GM20431 (cell line): ENCODE data around the gene TMEM59.
"Not testable (repeated sequence)": the region's sequence is repeated elsewhere in the genome, so short reads cannot be mapped to it uniquely, and the experiment has no call there.

Experiments
- in situ Hi-C: fragments of 300-500 bp; cut with MseI, MboI; formaldehyde crosslinking; loops from one replicate; pipeline ENCODE4 v1.15.0; 2020; ENCODE audit warnings: low sequenced_read_pairs; ENCODE audit not compliant: unreplicated experiment

Gene TMEM59, protein sequence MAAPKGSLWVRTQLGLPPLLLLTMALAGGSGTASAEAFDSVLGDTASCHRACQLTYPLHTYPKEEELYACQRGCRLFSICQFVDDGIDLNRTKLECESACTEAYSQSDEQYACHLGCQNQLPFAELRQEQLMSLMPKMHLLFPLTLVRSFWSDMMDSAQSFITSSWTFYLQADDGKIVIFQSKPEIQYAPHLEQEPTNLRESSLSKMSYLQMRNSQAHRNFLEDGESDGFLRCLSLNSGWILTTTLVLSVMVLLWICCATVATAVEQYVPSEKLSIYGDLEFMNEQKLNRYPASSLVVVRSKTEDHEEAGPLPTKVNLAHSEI

DNA sequence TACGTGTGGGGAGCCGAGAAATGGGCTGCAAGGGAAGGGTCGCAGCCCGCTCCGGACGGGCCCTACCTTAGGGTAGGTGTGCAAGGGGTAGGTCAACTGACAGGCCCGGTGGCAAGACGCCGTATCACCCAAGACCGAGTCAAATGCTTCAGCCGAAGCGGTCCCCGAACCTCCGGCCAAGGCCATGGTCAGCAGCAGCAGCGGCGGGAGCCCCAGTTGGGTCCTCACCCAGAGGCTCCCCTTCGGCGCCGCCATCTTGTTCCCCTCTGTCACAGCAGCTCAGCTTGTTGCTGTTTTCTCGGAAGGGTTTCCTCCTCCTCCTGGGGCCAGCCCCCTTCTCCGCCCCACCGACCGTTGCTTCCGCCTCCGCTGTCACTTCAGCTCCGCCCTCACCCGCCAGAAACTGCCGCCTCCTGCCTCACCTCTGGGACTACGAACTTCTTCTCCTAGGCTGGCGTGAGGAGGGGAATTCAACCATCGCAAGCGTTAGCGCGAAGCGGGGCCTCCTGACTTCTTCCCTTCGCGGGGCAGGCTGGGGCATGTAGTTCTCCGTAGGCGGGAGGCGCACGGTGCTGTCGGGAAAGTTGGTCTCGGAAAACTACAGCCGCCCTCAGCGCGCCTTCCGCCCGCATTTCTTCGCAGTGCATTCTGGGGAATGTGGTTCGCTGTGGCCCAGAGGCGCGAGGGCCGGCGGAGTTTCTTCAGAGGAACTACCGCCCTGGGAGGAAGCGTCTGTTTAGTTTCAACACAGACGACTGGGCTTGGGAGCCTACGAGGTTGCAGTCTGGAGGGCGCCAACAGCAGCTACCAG, at the start of gene TMEM59, which contains the start of gene TCEANC2:
TMEM59 (minus strand) TSS at position 271 of the 811 bp plus-strand sequence; CDS start at position 255, 16 bp downstream.
TCEANC2 (plus strand) TSS at position 675 of the 811 bp plus-strand sequence. CDS start 815 bp downstream, outside the sequence.
- in situ Hi-C loops, result no loop called here

DNA sequence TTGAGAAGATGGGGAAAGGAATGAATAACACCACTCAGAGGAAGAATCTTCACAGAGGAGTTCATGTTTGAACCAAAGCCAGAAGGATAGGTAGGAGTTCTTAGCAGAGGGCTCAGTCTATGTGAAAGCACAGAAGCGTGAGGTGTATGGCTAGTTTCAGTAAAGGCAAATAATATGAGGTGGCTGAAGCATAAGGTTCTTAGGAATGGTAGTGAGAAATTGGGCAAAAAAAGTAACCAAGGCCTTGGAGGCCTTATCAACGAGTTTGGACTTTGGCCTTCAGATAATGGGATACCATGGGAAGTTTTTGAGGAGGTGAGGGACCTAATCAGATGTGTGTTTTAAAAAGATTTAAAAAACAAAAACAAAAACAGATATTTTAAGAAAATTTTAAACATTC, 47.5 kb upstream of the TMEM59 start:
- in situ Hi-C loops, result loop anchor here (25.0 kb wide), 1 partner anchor 387 kb away; no protein-coding TSS in a partner anchor

DNA sequence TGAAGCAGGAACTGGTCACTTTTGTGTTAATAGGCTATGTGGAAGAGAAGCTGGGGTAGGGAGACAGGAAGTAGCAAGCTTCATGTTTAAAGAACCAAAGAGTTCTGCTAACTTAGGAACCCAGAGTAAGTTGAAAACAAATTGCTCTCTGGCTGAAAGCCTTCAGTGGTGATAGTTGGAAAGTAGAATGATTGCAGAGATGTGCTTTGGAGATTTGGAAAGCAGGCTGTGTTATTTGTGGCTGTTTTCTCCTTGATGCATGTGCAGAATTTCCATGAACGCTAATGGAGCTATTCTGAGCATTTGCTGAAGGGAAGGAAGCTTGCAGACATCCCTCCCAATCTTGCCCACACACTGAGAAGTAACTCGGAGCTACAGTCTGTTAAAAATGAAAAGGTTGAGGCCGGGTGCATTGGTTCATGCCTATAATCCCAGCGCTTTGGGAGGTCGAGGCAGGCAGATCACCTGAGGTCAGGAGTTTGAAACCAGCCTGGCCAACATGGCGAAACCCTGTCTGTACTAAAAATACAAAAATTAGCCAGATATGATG, 46.1 kb upstream of the TMEM59 start:
- in situ Hi-C loops, result no loop called here

DNA sequence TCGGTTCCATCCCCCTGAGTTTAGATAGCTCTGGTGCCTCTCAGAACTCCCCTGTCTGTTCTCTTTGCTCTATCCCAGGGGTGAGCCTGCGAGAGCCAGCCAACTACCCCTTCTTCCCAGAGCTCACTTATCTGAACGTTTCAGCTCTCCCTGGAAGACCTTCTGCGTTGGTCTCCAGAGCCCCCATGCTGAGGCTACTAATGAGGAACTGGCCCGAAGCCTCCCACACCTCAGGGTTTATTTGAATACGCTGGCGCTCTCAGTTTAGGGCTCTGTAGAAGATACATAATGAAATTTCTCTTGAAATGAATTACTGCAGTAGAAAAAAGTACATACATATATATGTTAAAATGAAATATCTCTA, 43.9 kb upstream of the TMEM59 start:
- in situ Hi-C loops, result no loop called here

DNA sequence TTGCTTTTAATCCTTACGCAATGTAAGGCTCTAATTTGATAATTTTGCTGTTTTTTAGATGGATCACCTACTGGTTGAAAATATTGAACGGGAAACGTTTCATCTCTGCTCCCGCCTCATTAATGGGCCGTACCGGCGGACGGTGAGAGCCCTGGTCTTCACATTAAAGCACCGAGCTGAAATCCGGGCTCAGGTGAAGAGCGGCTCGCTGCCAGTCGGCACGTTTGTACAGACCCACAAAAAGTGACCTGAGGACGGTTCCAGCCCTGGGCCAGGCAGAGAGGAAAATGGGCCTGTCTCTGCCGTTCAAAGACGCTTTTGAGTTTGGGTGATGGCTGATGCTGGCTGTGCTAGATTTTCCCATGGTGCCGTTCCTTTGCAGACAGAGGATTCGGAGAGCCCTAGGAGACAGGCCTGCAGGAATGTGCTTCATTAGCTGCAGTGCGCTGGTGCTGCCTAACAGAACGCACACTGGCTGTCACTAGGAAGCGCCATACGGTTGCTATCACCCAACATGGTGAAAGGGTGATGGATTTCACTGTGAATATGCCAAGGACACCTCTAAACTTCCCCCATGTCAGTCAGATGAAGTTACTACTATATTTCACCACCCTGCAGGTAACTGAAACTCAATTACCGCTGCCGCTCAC, 43.3 kb upstream of the TMEM59 start:
- in situ Hi-C loops, result no loop called here

DNA sequence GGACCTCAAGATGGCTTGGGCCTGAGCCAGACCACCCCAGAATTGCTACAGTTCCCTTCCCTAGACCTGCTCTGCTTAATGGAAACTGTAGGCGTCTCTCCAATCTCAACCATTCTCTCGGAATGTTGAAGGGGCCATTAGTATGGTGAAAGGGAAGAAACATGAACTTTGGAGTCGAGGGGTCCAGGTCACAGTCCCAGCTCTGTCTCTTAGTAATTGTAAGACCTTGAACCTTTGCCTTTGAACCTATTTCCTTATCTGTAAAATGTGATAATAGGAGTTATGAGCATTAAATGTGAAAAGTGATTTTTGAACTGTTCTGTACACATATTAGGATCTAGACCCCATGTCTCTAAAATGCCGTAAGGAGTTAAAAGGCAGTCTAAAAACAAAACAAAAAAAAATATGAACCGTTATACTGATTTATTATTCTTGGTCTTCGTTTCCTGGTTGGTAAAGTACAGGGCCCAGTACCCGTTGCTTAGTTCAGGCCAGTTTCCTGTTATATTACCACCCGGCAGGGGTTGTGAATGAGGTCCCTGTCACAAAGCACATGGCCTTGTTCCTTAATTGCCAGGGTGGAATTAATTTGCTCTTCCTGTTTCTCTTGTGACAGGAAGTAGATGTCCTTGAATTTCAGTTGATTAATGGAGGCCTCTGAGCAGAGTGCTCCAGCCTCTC, 42.7 kb upstream of the TMEM59 start:
- in situ Hi-C loops, result no loop called here

DNA sequence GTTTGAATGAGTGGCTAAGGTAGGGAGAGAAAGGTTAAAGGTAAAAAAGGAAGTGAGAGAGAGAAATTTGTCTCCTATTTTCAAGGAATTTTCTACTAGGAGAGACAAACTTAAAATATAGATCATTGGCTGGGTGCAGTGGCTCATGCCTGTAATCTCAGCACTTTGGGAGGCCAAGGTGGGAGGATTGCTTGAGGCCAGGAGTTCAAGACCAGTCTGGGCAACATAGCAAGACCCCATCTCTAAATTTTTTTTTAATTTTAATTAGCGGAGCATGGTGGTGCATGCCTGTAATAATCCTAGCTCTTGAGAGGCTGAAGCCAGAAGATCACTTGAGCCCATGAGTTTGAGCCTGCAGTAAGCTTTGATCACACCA, 41.7 kb upstream of the TMEM59 start:
- in situ Hi-C loops, result not testable (repeated sequence)

DNA sequence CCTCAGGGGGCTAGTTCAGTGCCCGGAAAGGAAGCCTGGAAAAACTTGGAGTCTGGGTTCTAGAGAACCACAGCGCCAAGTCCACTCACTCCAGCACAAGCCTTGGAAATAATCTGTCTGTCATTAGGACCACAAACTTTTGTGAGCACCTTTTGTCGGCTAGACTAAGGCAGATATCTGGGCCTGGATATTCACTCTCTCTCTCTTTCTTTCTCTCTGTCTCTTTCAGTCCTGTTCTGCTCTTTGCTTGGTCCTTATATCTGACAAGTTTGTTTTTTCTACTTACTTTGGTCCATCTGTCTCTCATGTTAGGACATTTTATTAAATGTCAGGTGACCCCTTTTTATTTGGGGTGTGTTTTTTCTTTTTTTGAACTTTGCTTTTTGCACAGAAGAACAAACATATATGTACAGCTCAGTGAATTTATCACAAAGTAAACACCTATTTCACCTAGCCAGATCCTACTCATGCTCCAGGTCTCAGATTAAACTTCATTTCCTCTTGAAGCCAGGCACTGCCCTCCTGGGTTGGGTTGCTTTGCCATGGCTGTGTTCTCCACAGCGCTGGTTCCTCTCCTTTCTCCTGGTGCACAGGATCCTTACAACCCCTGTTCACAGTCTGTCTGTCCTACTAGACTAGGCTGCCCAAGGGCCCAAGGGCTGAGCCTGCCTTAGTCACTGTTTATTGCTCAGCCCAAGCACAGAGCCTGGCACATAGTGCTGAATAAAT, 41.2 kb upstream of the TMEM59 start:
- in situ Hi-C loops, result no loop called here

DNA sequence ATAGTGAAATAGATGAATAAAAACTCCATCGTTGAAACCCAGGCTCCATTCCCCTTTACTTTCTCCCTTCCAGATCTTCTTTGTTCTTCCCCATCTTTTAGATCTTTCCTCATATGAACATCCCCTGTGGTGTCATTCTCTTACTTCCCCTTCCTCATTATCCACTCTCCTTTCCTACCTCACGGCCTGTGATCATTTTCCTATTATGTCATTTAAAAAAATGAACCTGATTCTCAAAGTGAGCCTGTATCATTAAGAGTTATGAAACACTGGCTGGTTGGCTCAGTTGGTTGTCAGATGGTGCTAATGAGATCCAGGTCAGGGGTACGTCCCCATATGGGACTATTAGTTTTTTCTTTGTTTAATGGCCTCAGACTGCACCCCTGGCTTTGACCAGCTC, 38.7 kb upstream of the TMEM59 start:
- in situ Hi-C loops, result no loop called here

DNA sequence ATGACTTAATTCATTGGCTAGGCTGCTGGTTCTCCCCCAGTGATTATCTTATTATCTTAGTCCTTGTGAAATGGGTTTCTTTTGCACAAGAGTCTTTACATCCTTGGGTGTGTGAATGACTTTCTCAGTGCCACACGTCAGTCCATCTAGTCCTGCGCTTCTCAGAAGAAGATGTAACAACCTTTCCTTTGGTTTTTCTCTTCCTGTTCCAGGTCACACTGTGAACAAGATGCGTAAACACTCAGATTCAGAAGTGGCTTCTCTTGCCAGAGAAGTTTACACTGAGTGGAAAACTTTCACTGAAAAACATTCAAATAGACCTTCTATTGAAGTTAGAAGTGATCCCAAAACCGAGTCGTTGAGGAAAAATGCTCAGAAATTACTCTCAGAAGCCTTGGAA, 35.4 kb upstream of the TMEM59 start:
- in situ Hi-C loops, result no loop called here

DNA sequence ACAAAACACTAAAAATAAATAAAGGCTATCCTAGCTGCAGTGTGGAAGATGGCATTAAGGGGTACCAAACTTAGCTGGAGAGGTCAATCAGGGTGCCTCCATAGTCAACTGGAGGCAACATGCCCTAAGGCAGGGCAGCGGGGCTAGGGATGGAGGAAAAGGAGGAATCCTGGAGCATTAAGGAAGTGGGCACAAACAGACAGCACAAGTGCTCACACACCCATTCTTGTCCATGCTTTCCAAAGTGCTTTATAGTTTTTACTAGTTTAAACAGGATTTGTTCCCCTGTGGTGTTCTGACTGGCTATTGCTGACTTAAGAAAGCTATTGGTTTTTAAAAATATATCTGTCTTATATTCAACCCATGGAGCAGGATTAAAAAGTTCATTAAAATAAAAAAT, 33.8 kb upstream of the TMEM59 start:
- in situ Hi-C loops, result no loop called here

DNA sequence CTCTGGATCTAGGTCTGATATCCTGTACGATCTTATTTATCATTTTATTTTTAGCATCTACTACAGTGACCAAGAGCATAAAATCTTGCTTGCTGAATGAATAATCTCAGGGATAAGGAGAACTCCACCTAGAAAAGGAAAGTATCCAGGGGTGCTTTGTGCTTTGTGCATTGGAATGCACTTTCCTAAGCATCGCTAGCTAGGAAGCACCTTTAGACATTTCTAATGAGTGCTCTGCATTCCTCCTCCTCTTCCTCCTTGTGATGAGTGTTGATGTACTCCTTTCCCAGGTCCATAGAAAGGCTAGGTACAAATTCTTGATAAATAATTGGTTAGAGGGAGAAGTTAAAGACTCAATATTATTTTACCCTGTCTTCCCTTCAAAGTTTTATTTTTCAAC, 31.8 kb upstream of the TMEM59 start:
- in situ Hi-C loops, result no loop called here

DNA sequence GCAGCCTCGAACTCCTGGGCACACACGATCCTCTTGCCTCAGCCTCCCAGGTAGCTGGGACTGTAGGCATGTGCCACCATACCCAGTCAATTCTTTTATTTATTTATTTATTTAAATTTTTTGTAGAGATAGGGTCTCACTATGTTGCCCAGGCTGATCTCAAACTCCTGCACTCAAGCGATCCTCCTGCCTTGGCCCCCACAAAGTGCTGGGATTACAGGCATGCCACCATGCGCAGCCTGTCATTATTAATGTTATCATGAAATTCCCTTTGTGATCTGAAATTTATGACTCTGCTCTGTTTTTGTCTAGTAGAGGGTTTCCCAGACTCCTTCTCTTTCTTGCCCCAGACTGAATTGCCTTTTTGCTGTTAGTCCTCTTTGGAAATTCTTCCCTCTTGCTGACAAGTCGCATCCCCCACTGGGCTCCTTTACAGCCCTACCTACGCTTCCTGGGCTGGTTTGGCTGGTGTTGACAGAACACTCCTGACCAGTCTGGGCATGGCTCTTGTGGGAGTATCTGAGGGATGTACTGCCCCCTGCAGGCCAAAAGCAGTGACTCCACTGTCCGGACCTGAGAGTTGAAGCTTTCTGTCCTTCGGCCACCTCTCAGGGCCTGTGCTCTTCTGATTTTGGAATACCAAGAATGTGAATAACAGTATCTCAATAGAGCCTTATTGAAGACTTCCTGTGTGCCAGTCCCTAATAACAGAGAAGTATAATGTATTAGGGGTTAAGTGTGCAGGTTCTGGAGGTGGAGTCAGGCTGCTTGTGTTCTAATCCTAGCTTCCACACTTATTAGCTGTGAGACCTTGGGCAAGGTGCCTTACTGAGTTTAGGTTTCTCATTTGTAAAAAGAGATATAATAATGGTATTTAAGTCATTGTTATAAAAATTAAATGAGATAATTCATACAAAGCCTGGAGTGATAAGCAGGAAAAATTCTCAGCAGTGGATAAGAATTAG, 28.6 kb upstream of the TMEM59 start:
- in situ Hi-C loops, result no loop called here

DNA sequence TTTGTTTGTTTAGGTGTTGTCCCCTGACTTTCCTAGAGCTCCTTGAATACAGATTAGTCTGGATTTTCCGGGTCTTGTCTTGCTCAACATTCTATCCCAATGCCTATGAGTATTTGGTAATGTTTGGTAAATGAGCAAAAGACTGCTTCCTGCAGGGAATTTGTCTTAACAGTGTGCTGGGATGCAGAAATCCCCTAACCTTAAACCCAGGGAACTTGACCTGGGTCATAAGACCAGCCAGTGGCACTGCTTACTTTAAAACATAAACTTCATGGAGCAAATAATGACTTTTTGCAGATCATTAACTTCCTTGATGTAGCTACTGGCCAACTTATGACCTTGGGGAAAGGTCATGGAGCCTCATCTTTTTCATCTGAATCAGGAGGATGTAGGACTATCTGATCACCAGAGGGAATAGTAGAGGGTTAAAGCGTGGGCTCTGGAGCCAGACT, 27.6 kb upstream of the TMEM59 start:
- in situ Hi-C loops, result no loop called here

DNA sequence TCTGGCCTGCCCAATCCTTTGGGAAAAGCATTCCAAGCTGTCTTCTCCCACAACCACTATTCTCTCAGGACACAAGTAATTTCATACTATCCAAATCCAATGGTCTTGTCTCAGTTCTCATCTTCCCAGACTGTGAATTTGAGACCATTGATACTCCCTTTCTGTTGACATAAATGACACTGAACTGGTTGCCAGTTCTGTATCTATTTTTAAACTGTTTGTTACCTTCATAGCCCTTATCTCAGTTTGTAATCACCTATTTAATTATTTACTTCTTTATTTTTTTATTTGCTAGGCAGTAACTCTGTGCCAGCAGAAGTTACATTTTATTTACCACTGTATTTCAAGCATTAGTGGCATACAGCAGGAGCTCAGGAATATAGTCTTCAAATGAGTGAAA, 24.4 kb upstream of the TMEM59 start:
- in situ Hi-C loops, result no loop called here

DNA sequence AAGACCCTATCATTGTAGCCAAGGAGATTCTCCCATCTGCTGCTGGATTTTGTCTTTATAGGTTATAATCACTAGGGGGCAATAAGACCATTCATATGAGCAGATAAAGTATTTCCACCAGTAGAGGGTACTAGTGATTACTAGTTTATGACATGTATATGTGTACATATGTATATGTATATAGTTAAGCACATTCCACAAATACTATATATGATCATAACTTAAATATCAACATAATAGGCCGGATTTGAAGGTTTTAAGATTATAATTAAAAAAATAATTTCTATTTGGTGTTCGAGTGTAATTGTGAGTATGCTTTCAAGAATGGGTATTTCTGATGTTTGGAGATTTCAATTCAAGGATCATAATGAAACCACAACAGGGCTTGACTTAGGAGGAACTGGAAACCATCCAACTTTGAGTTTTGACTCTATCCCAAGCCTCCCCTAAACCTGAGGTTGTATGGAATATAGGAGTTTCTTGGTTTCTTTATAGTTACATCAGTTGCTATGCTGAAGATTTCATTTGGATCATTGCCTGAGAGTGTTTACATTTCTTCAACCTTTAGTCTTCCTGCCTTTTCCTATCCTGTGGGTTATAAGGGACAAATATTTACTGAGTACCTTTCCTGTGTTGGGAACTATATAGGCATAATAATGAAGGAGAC, 17.3 kb upstream of the TMEM59 start:
- in situ Hi-C loops, result no loop called here

DNA sequence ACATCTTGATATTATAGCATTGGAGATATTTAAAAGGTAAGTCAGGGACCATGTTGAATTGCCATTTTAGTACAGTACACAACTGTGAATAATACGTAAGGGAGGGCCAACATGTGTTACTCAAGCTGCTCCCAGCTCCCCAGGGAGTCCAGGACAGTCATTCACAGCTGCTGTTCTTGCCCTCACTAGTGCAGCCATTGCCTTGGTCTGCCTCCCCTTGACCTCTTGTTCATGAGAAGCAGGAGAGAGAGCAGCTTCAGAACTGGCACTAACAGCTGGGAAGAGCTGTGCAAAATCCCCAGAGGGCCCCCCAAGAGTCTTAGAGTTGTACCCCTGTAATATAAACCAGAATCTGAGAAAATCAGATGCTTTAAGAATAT, 16.8 kb upstream of the TMEM59 start:
- in situ Hi-C loops, result no loop called here

DNA sequence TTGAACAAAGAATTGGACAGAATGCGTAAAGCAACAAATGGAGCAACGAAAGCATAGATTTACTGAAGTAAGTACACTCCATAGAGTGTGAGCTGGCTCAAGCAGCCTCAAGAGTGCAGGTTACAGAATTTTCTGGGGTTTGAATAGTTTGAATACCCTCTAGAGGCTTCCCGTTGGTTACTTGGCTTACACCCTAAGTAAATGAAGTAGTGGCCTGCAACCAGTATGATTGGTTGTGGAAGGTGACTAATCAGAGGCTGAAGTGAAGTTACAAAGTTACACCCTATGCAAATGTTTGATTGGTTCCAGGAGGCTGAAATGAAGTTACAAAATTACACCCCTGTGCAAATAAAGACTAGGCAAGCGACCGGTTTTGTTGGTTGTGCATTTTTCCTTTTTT, 11.3 kb upstream of the TMEM59 start:
- in situ Hi-C loops, result no loop called here
